Osteoblast (primary cell): ENCODE results near the gene PTPRK. TPM values are rescaled to one million over a fixed set of nuclear protein-coding genes. Genes with fewer than 3 reads are reported as not detected.
A peak's percentile ranks its signal among the peaks of the same experiment; 100 is the strongest.

Experiments
- DNase-seq: peaks from one replicate; pipeline ENCODE4 v3.0.0; 2011; ENCODE audit warnings: low spot score, mixed read lengths; ENCODE audit not compliant: insufficient read length; ENCODE audit errors: missing footprints
- H2AFZ ChIP-seq: 2 replicates; pipeline ENCODE4 v1.6.0; 2011; ENCODE audit warnings: mild to moderate bottlenecking, low read length
- H3K27ac ChIP-seq: 2 replicates; pipeline ENCODE4 v1.5.1; 2011; ENCODE audit warnings: mild to moderate bottlenecking, low read depth, low read length, moderate library complexity
- H3K27me3 ChIP-seq: 2 replicates; pipeline ENCODE4 v1.6.0; 2012; ENCODE audit warnings: mild to moderate bottlenecking, control low read depth, inconsistent platforms, low read length, moderate library complexity; ENCODE audit not compliant: insufficient read depth
- H3K36me3 ChIP-seq: 2 replicates; pipeline ENCODE4 v1.5.1; 2011; ENCODE audit warnings: mild to moderate bottlenecking, low read length, control low read depth, moderate library complexity; ENCODE audit not compliant: insufficient read depth
- H3K4me1 ChIP-seq: 2 replicates; pipeline ENCODE4 v1.5.1; 2011; ENCODE audit warnings: mild to moderate bottlenecking, low read length, control low read depth, moderate library complexity; ENCODE audit not compliant: insufficient read depth
- H3K4me2 ChIP-seq: 2 replicates; pipeline ENCODE4 v1.6.0; 2011; ENCODE audit warnings: mild to moderate bottlenecking, low read length; ENCODE audit not compliant: insufficient read depth
- H3K4me3 ChIP-seq: fragments of 200-600 bp; sonication (generic); 3 replicates; pipeline ENCODE4 v1.5.1; 2012; ENCODE audit warnings: mild to moderate bottlenecking, low read length, inconsistent platforms; ENCODE audit not compliant: insufficient read depth
- H3K79me2 ChIP-seq: 2 replicates; pipeline ENCODE4 v1.6.0; 2012; ENCODE audit warnings: mild to moderate bottlenecking, low read length, control low read depth, inconsistent platforms; ENCODE audit not compliant: insufficient read depth
- H3K9me3 ChIP-seq: 2 replicates; pipeline ENCODE4 v1.5.1; 2011; ENCODE audit warnings: low read depth, low read length, control low read depth
- H4K20me1 ChIP-seq: 2 replicates; pipeline ENCODE4 v1.6.0; 2012; ENCODE audit warnings: mild to moderate bottlenecking, low read length, control low read depth; ENCODE audit not compliant: insufficient read depth
- CTCF ChIP-seq: IDR thresholded peaks from 2 replicates; pipeline ENCODE4 v1.5.1; 2011; ENCODE audit warnings: mild to moderate bottlenecking, low read depth, low read length, moderate library complexity; ENCODE audit errors: extremely low read depth
- total RNA-seq: library from RNA; depleted of rRNA; stranded (reverse); fragments of >200 nt; gene quantifications from 2 replicates; pipeline ENCODE4 v1.2.3, GENCODE V29; 2012

Gene PTPRK
- total RNA-seq, 1 donor = 165 TPM

GRCh38 chr6:128271011-128271410, 249.4 kb downstream of the PTPRK start:
- Histone ChIP-seq H4K20me1 (no peaks in the 10 kb centered on the region), H3K79me2 (peaks cover 48% of the 10 kb centered on the region), H3K36me3 (no peaks in the 10 kb centered on the region), H3K4me1 (peaks cover 26% of the 10 kb centered on the region), H3K27me3 (no peaks in the 10 kb centered on the region), H3K4me3 (no peak overlapping the region), H3K4me2 (no peak overlapping the region), H3K27ac (no peak overlapping the region), H3K9me3 (no peaks in the 10 kb centered on the region), H2AFZ (no peak overlapping the region)
- TF ChIP-seq CTCF = no peak
- DNase-seq = no peak

GRCh38 chr6:128266946-128267345, 253.5 kb downstream of the PTPRK start:
- peaks cover 55% of the 10 kb centered on the region for H3K79me2 ChIP-seq
- H3K4me1 ChIP-seq = peaks cover 14% of the 10 kb centered on the region
- H3K4me2 ChIP-seq = no peak overlapping the region
- no peak overlapping the region for H3K4me3 ChIP-seq
- H3K27me3 ChIP-seq = no peaks in the 10 kb centered on the region
- H4K20me1 ChIP-seq = no peaks in the 10 kb centered on the region
- TF ChIP-seq CTCF = no peak
- H3K9me3 ChIP-seq = no peaks in the 10 kb centered on the region
- H3K36me3 ChIP-seq = peaks cover 2% of the 10 kb centered on the region
- DNase-seq = no peak
- H3K27ac ChIP-seq = no peak overlapping the region
- H2AFZ ChIP-seq = no peak overlapping the region

- Histone ChIP-seq H3K27ac (no peak overlapping the region), H3K4me3 (no peak overlapping the region), H3K27me3 (no peaks in the 10 kb centered on the region), H3K4me1 (peaks cover 7% of the 10 kb centered on the region), H3K36me3 (peaks cover 2% of the 10 kb centered on the region), H4K20me1 (no peaks in the 10 kb centered on the region), H3K4me2 (no peak overlapping the region), H3K9me3 (no peaks in the 10 kb centered on the region), H2AFZ (no peak overlapping the region), H3K79me2 (peaks cover 49% of the 10 kb centered on the region)
- TF ChIP-seq CTCF = no peak
- DNase-seq = no peak
Measured at GRCh38 chr6:128265706-128266105, 254.7 kb downstream of the PTPRK start.

DNA sequence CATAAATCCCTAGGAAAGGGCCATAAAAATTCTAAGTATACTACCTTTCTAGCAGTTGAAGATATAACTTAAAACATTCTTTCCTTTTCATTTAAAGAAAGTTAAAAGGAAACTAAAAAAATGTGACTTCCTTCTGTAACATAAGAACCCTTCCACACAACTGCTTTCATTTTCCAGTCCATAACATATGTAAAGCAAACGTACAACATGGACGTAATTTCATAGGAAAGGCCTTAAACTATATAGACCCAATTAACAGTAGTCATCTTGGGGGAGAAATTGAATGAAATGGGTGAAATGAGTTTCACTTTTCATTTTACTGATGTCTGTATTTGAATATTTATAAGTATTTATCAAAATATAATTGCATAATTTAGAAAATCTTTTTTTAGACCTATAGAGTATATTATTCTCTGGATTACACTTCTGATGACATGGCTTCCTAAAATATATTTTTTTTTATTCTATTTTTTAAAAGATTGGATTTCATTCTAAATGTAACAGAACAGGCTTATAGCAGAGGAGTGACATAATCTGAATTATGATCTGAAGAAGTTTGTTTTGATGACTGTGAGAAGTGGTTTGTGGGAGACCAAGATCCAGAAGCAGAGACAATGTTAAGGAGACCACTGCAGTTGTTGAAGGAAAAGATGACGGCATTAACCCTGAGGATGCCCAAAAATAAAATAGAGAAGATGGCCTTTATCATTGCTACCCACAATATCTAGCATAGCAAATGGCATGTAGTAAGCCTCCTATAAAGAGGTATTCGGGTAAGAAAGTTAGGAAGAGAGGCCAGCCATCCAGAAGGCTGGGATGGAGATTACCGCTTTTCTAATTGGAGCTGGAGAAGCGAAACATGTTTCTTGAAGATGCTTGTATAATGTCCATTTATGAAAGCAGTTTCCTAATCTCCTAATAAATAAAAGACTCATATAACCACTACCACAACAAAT, 260.4 kb downstream of the PTPRK start:
- DNase-seq = peak; percentile 57
- Histone ChIP-seq H3K4me1 (peaks cover 7% of the 10 kb centered on the region), H2AFZ (no peak overlapping the region), H3K4me3 (peak overlapping the region; percentile 42), H3K9me3 (no peaks in the 10 kb centered on the region), H4K20me1 (no peaks in the 10 kb centered on the region), H3K4me2 (peak overlapping the region; percentile 74), H3K27me3 (no peaks in the 10 kb centered on the region), H3K79me2 (peaks cover 44% of the 10 kb centered on the region), H3K36me3 (peaks cover 2% of the 10 kb centered on the region), H3K27ac (peak overlapping the region; percentile 13)
- TF ChIP-seq CTCF = no peak
